HepG2 (cell line): ENCODE data around the gene ABHD1. TPM values are rescaled to one million over a fixed set of nuclear protein-coding genes. Genes with fewer than 3 reads are reported as not detected.
A peak's percentile ranks its signal among the peaks of the same experiment; 100 is the strongest.

ENCODE experiments used
- CCAR2 ChIP-seq: fragments of 200-400 bp; formaldehyde crosslinking; optimal IDR thresholded peaks from 2 replicates; pipeline ENCODE3; 2018; ENCODE audit warnings: low read depth, mild to moderate bottlenecking, low read length, moderate library complexity
- DNMT1 ChIP-seq: sonication (generic); formaldehyde crosslinking; IDR thresholded peaks from 2 replicates; pipeline ENCODE4 v1.5.1; 2020; ENCODE audit warnings: mild to moderate bottlenecking, missing genetic modification reagents
- ETV5 ChIP-seq: IDR thresholded peaks from 2 replicates; pipeline ENCODE4 v1.6.1; 2018; ENCODE audit warnings: missing biosample characterization, missing genetic modification reagents, inconsistent platforms, borderline replicate concordance
- GATAD1 ChIP-seq: IDR thresholded peaks from 2 replicates; pipeline ENCODE4 v1.6.1; 2016; ENCODE audit warnings: missing genetic modification reagents, missing compliant biosample characterization
- HBP1 ChIP-seq: IDR thresholded peaks from 2 replicates; pipeline ENCODE4 v1.6.1; 2016; ENCODE audit warnings: low read depth, control low read depth
- HNRNPUL1 ChIP-seq: fragments of 200-400 bp; formaldehyde crosslinking; IDR thresholded peaks from 2 replicates; pipeline ENCODE4 v1.6.1; 2017; ENCODE audit warnings: low read depth, mild to moderate bottlenecking, low read length, moderate library complexity
- LCORL ChIP-seq, 2 experiments: fragments of 450-650 bp in 1 of 2; sonication (generic) in 1 of 2; formaldehyde crosslinking in 1 of 2; IDR thresholded peaks; 2 replicates each; pipeline versions ENCODE4 v1.5.0 to v1.6.1; 2017 to 2020; ENCODE audit warnings: antibody characterized with exemption in 1 of 2, missing genetic modification reagents in 1 of 2
- NFE2L1 ChIP-seq: sonication (generic); formaldehyde crosslinking; IDR thresholded peaks from 2 replicates; pipeline ENCODE4 v1.4.0; 2020; ENCODE audit warnings: missing genetic modification reagents, mild to moderate bottlenecking, borderline replicate concordance
- RFXANK ChIP-seq: IDR thresholded peaks from 2 replicates; pipeline ENCODE4 v1.6.1; 2016
- USF2 ChIP-seq, 2 experiments: sonication (generic) in 1 of 2; formaldehyde crosslinking in 1 of 2; IDR thresholded peaks; 2 replicates each; pipeline versions ENCODE4 v1.5.1 to v1.6.1; 2011 to 2020; ENCODE audit warnings: borderline replicate concordance in 1 of 2, low read depth in 1 of 2, low read length in 1 of 2, mild to moderate bottlenecking in 1 of 2, missing genetic modification reagents in 1 of 2, moderate library complexity in 1 of 2
- ZBTB20 ChIP-seq: sonication (generic); formaldehyde crosslinking; IDR thresholded peaks from 2 replicates; pipeline ENCODE4 v1.8.1; 2023; ENCODE audit warnings: missing genetic modification reagents, low read depth, mild to moderate bottlenecking, borderline replicate concordance
- ZNF552 ChIP-seq: sonication (generic); formaldehyde crosslinking; IDR thresholded peaks from 2 replicates; pipeline ENCODE4 v1.9.0; 2022; ENCODE audit warnings: missing genetic modification reagents, mild to moderate bottlenecking, borderline replicate concordance
- ZNF616 ChIP-seq: sonication (generic); formaldehyde crosslinking; IDR thresholded peaks from 2 replicates; pipeline ENCODE4 v1.5.0; 2020; ENCODE audit warnings: low read depth, mild to moderate bottlenecking, missing genetic modification reagents
- ZNF761 ChIP-seq: sonication (generic); formaldehyde crosslinking; conservative IDR thresholded peaks from 2 replicates; pipeline ENCODE4 v1.4.0; 2020; ENCODE audit warnings: mild to moderate bottlenecking, missing genetic modification reagents
- polyA plus RNA-seq, 8 experiments: library from polyadenylated mRNA; depleted of rRNA in 3 of 8; stranded (reverse) in 7 of 8; unstranded in 1 of 8; fragments of >200 nt; fragmentation: Illumina TruSeq in 4 of 8; extraction: Trizol in 4 of 8; gene quantifications; 2 replicates each; pipeline versions ENCODE4 v1.2.1 to v1.2.3, GENCODE V29; 2011 to 2016; ENCODE audit warnings: low read depth in 4 of 8, missing spikeins in 1 of 8, mixed read lengths in 1 of 8; ENCODE audit not compliant: insufficient read depth in 1 of 8
- total RNA-seq, 5 experiments: library from RNA; depleted of rRNA; stranded (reverse); fragments of >200 nt; fragmentation: Illumina TruSeq; extraction: Trizol; gene quantifications; 2 replicates each; pipeline ENCODE4 v1.2.3, GENCODE V29; 2016; ENCODE audit warnings: low read depth in 1 of 5

ABHD1 gene
- total and polyA plus RNA-seq, 2 of the 13 experiments (the other 11 are each of a cell fraction or from before 2014, with no cell fraction given), result 0.04 to 0.81 TPM

GRCh38 chr2:27118525-27119329, 4.9 kb upstream of the ABHD1 start, which contains the start of gene CGREF1 (continued):
- TF ChIP-seq USF2 (IDR thresholded peaks at IDR 0.05; ENCODE audit: low read depth, low read length) (no peak), USF2 (CRISPR knock-in tag; IDR thresholded peaks at IDR 0.05; ENCODE audit: borderline replicate concordance) (no peak), HNRNPUL1 (no peak), HBP1 (CRISPR knock-in tag) (0 out of 2 replicates have a peak, but pooled peaks have one; percentile 22), GATAD1 (CRISPR knock-in tag) (no peak), ZNF552 (no peak), RFXANK (no peak), NFE2L1 (CRISPR knock-in tag) (no peak), ZNF761 (CRISPR knock-in tag) (peak; percentile 51; the same call in 1 of the 2 replicates), ETV5 (CRISPR knock-in tag) (0 out of 2 replicates have a peak, but pooled peaks have one; percentile 13), DNMT1 (CRISPR knock-in tag) (peak; percentile 82), ZBTB20 (CRISPR knock-in tag) (0 out of 2 replicates have a peak, but pooled peaks have one; percentile 13), LCORL (IDR thresholded peaks at IDR 0.05) (no peak), LCORL (CRISPR knock-in tag; IDR thresholded peaks at IDR 0.05) (peak; percentile 69; the same call in 1 of the 2 replicates), ZNF616 (CRISPR knock-in tag) (peak; percentile 25; the same call in 1 of the 2 replicates), CCAR2 (no peak)
